ENCODE measurements around the gene CTSF. TPM values are rescaled to one million over a fixed set of nuclear protein-coding genes. Genes with fewer than 3 reads are reported as not detected.
"Not testable (repeated sequence)": the region's sequence is repeated elsewhere in the genome, so short reads cannot be mapped to it uniquely, and the experiment has no call there.

The CTSF gene
- total and polyA plus RNA-seq, 4 donors, result 6.6 to 39.6 (median 7.9) TPM

GRCh38 chr11:66543263-66544107 lies 24.9 kb downstream of the CTSF start:
- ATAC-seq (ENCODE audit: insufficient read depth, low FRiP score) (no peak), DNase-seq (peak; percentile 74 to 80 (median 79))
- 24 to 30% methylated on average over 26 of the region's 26 CpGs for WGBS, 2 donors
- Histone ChIP-seq H3K36me3 (ENCODE audit: control insufficient read depth in 4 of 4, insufficient read depth in 4 of 4, low read length in 4 of 4) (peaks cover 0 to 26% (median 0%) of the 10 kb centered on the region in 4 donors), H3K9ac (ENCODE audit: insufficient read depth in 1 of 2, low read length in 2 of 2) (no peak overlapping the region), H3K4me1 (ENCODE audit: control insufficient read depth in 5 of 5, insufficient read depth in 5 of 5, low read length in 5 of 5) (peaks cover 0 to 14% (median 7%) of the 10 kb centered on the region in 5 donors), H3K4me3 (no peak overlapping the region), H3K27me3 (ENCODE audit: control insufficient read depth in 3 of 3, insufficient read depth in 3 of 3, low read length in 2 of 3) (peaks cover 0 to 2% (median 0%) of the 10 kb centered on the region in 3 donors), H3K9me3 (ENCODE audit: control insufficient read depth in 4 of 4, insufficient read depth in 3 of 4, low read length in 3 of 4) (no peaks in the 10 kb centered on the region), H3K27ac (ENCODE audit: low read depth in 1 of 2, low read length in 1 of 2) (peak overlapping the region in 1 of 2 donors; percentile 67)
- peak; percentile 30 for TF ChIP-seq CTCF (IDR thresholded peaks at IDR 0.05; ENCODE audit: control extremely low read depth, extremely low read depth)

- Histone ChIP-seq H3K9ac (ENCODE audit: insufficient read depth in 1 of 2, low read length in 2 of 2) (no peak overlapping the region), H3K27me3 (ENCODE audit: control insufficient read depth in 3 of 3, insufficient read depth in 3 of 3, low read length in 2 of 3) (no peaks in the 10 kb centered on the region), H3K4me3 (no peak overlapping the region), H3K27ac (ENCODE audit: low read depth in 1 of 2, low read length in 1 of 2) (no peak overlapping the region), H3K9me3 (ENCODE audit: control insufficient read depth in 4 of 4, insufficient read depth in 3 of 4, low read length in 3 of 4) (no peaks in the 10 kb centered on the region), H3K4me1 (ENCODE audit: control insufficient read depth in 5 of 5, insufficient read depth in 5 of 5, low read length in 5 of 5) (peaks cover 0 to 14% (median 7%) of the 10 kb centered on the region in 5 donors), H3K36me3 (ENCODE audit: control insufficient read depth in 4 of 4, insufficient read depth in 4 of 4, low read length in 4 of 4) (peaks cover 0 to 26% (median 0%) of the 10 kb centered on the region in 4 donors)
- no peak for TF ChIP-seq CTCF (IDR thresholded peaks at IDR 0.05; ENCODE audit: control extremely low read depth, extremely low read depth)
- WGBS, 2 donors, result 66 to 79% methylated on average over 10 of the region's 10 CpGs
- DNase-seq (no peak), ATAC-seq (ENCODE audit: insufficient read depth, low FRiP score) (no peak)
Observed at GRCh38 chr11:66542362-66542761, 26.0 kb downstream of the CTSF start.

GRCh38 chr11:66541892-66542291 lies 26.5 kb downstream of the CTSF start:
- DNase-seq (no peak), ATAC-seq (ENCODE audit: insufficient read depth, low FRiP score) (no peak)
- peaks cover 0 to 28% (median 0%) of the 10 kb centered on the region in 4 donors for H3K36me3 ChIP-seq (ENCODE audit: control insufficient read depth in 4 of 4, insufficient read depth in 4 of 4, low read length in 4 of 4)
- no peak overlapping the region for H3K4me3 ChIP-seq
- no peaks in the 10 kb centered on the region for H3K27me3 ChIP-seq (ENCODE audit: control insufficient read depth in 3 of 3, insufficient read depth in 3 of 3, low read length in 2 of 3)
- H3K9me3 ChIP-seq (ENCODE audit: control insufficient read depth in 4 of 4, insufficient read depth in 3 of 4, low read length in 3 of 4), result no peaks in the 10 kb centered on the region
- no peak overlapping the region for H3K9ac ChIP-seq (ENCODE audit: insufficient read depth in 1 of 2, low read length in 2 of 2)
- H3K4me1 ChIP-seq (ENCODE audit: control insufficient read depth in 5 of 5, insufficient read depth in 5 of 5, low read length in 5 of 5), result peaks cover 0 to 14% (median 7%) of the 10 kb centered on the region in 5 donors
- WGBS, 2 donors, result 84 to 88% methylated on average over 4 of the region's 4 CpGs
- H3K27ac ChIP-seq (ENCODE audit: low read depth in 1 of 2, low read length in 1 of 2), result no peak overlapping the region
- no peak for TF ChIP-seq CTCF (IDR thresholded peaks at IDR 0.05; ENCODE audit: control extremely low read depth, extremely low read depth)

GRCh38 chr11:66540598-66540997 lies 27.8 kb downstream of the CTSF start:
- ATAC-seq (ENCODE audit: insufficient read depth, low FRiP score); H3K27me3 ChIP-seq (ENCODE audit: control insufficient read depth in 3 of 3, insufficient read depth in 3 of 3, low read length in 2 of 3); H3K4me3 ChIP-seq; H3K9me3 ChIP-seq (ENCODE audit: control insufficient read depth in 4 of 4, insufficient read depth in 3 of 4, low read length in 3 of 4); DNase-seq; H3K27ac ChIP-seq (ENCODE audit: low read depth in 1 of 2, low read length in 1 of 2); H3K9ac ChIP-seq (ENCODE audit: insufficient read depth in 1 of 2, low read length in 2 of 2): not testable (repeated sequence)
- Histone ChIP-seq H3K36me3 (ENCODE audit: control insufficient read depth in 4 of 4, insufficient read depth in 4 of 4, low read length in 4 of 4) (peaks cover 0 to 31% (median 6%) of the 10 kb centered on the region in 4 donors), H3K4me1 (ENCODE audit: control insufficient read depth in 5 of 5, insufficient read depth in 5 of 5, low read length in 5 of 5) (peaks cover 0 to 13% (median 3%) of the 10 kb centered on the region in 5 donors)
- WGBS, 2 donors, result 39 to 75% methylated on average over 6 to 8 of the region's 8 CpGs

Data from lung (tissue), 12 donors.